PC-3 (cell line): ENCODE data around the gene PCP4L1. TPM values are rescaled to one million over a fixed set of nuclear protein-coding genes. Genes with fewer than 3 reads are reported as not detected.

Source experiments
- ATAC-seq: fragments of 200-7000 bp; cut with Tn5 transposase; 2 replicates; pipeline ENCODE4 v1.9.1; 2020; ENCODE audit warnings: mild to moderate bottlenecking, moderate library complexity
- BruUV-seq: library from RNA; stranded (reverse); fragments of 400-500 nt; replicated peaks from 2 replicates; lab custom pipeline; 2021; lab: Mats Ljungman, UMichigan
- CTCF ChIA-PET: fragments of 300-600 bp; sonication (Branson Sonifier 250); formaldehyde crosslinking; loops from one replicate; lab custom pipeline; 2022; ENCODE audit warnings: antibody characterized with exemption; lab: Charles Lee
- POLR2A ChIA-PET: fragments of 300-600 bp; sonication (Branson Sonifier 250); formaldehyde crosslinking; loops from one replicate; lab custom pipeline; 2022; ENCODE audit warnings: antibody characterized with exemption; ENCODE audit not compliant: unreplicated experiment; lab: Charles Lee
- DNase-seq: peaks from one replicate; pipeline ENCODE4 v3.0.0-alpha.2; 2015
- H2AFZ ChIP-seq: fragments of 300-600 bp; sonication (generic); 2 replicates; pipeline ENCODE4 v1.6.0; 2016; ENCODE audit warnings: antibody characterized with exemption, low read length
- H3F3A ChIP-seq: fragments of 300-600 bp; sonication (generic); one replicate; pipeline ENCODE4 v1.6.0; 2017; ENCODE audit warnings: antibody characterized with exemption, low read length, control low read depth, mild to moderate bottlenecking; ENCODE audit not compliant: unreplicated experiment
- H3K27ac ChIP-seq: fragments of 300-600 bp; sonication (generic); 2 replicates; pipeline ENCODE4 v1.5.1; 2016; ENCODE audit warnings: mild to moderate bottlenecking, low read length
- H3K27me3 ChIP-seq: fragments of 300-600 bp; sonication (generic); 2 replicates; pipeline ENCODE4 v1.6.1; 2016; ENCODE audit warnings: low read length, mixed read lengths
- H3K36me3 ChIP-seq: fragments of 300-600 bp; sonication (generic); 2 replicates; pipeline ENCODE4 v1.6.1; 2016; ENCODE audit warnings: low read depth, mixed run types, low read length, mixed read lengths
- H3K4me1 ChIP-seq: fragments of 300-600 bp; sonication (generic); 2 replicates; pipeline ENCODE4 v1.5.1; 2016; ENCODE audit warnings: low read length; ENCODE audit not compliant: insufficient read depth
- H3K4me2 ChIP-seq: fragments of 300-600 bp; sonication (generic); 2 replicates; pipeline ENCODE4 v1.6.0; 2016; ENCODE audit warnings: low read length
- H3K4me3 ChIP-seq: fragments of 300-600 bp; sonication (generic); 2 replicates; pipeline ENCODE4 v1.5.1; 2016; ENCODE audit warnings: mild to moderate bottlenecking, low read length, mixed read lengths
- H3K79me2 ChIP-seq: fragments of 300-600 bp; sonication (generic); 2 replicates; pipeline ENCODE4 v1.6.1; 2017; ENCODE audit warnings: low read length, mixed read lengths
- H3K9ac ChIP-seq: fragments of 300-600 bp; sonication (generic); 2 replicates; pipeline ENCODE4 v1.6.0; 2016; ENCODE audit warnings: mild to moderate bottlenecking, low read length
- H3K9me2 ChIP-seq: fragments of 300-600 bp; sonication (generic); replicated peaks from 2 replicates; pipeline ENCODE4 v1.6.1; 2016; ENCODE audit warnings: mixed run types, low read length, mixed read lengths
- H3K9me3 ChIP-seq: fragments of 300-600 bp; sonication (generic); 2 replicates; pipeline ENCODE4 v1.6.1; 2016; ENCODE audit warnings: low read length, mixed read lengths
- H4K20me1 ChIP-seq: fragments of 300-600 bp; sonication (generic); 2 replicates; pipeline ENCODE4 v1.6.1; 2016; ENCODE audit warnings: low read length, mixed read lengths
- CTCF ChIP-seq: fragments of 300-600 bp; sonication (generic); conservative IDR thresholded peaks from 2 replicates; pipeline ENCODE4 v1.5.1; 2017; ENCODE audit warnings: antibody characterized with exemption, low read depth, mild to moderate bottlenecking, low read length
- EZH2 ChIP-seq: fragments of 300-600 bp; sonication (generic); IDR thresholded peaks from one replicate; pipeline ENCODE4 v1.6.1; 2017; ENCODE audit warnings: antibody characterized with exemption, mild to moderate bottlenecking, low read length; ENCODE audit not compliant: unreplicated experiment
- EZH2phosphoT487 ChIP-seq: fragments of 300-600 bp; sonication (generic); IDR thresholded peaks from 2 replicates; pipeline ENCODE4 v1.6.1; 2018; ENCODE audit warnings: mild to moderate bottlenecking, antibody characterized with exemption, low read length, borderline replicate concordance
- intact Hi-C: fragments of 100-400 bp; cut with micrococcal nuclease; formaldehyde crosslinking; loops from 2 replicates; pipeline ENCODE4 v1.9.0; 2023
- total RNA-seq: library from RNA; depleted of rRNA; stranded (reverse); fragments of >200 nt; gene quantifications from 2 replicates; pipeline ENCODE4 v1.2.3, GENCODE V29; 2014

Gene PCP4L1
- total RNA-seq, 1 experiment from 2014 or later = 0.07 TPM

- Histone ChIP-seq H3K4me1 (peaks cover 26% of the 10 kb centered on the region), H4K20me1 (no peaks in the 10 kb centered on the region), H2AFZ (peak overlapping the region; percentile 70), H3F3A (no peaks in the 10 kb centered on the region), H3K36me3 (peaks cover 20% of the 10 kb centered on the region), H3K27me3 (no peaks in the 10 kb centered on the region), H3K9ac (no peak overlapping the region), H3K4me3 (no peak overlapping the region), H3K27ac (no peak overlapping the region), H3K4me2 (peak overlapping the region; percentile 38), H3K79me2 (peaks cover 16% of the 10 kb centered on the region), H3K9me2 (no peaks in the 10 kb centered on the region), H3K9me3 (no peaks in the 10 kb centered on the region)
- TF ChIP-seq CTCF (no peak), EZH2 (no peak), EZH2phosphoT487 (no peak)
- ChIA-PET CTCF (interaction anchor here (0.6 to 3.0 kb wide), 19 partner anchors 8 to 501 kb away, joined by 3 to 39 read pairs (median 9); partner anchors contain the start of genes NDUFS2, PPOX and SDHC), POLR2A (interaction anchor here (0.5 to 1.0 kb wide), 6 partner anchors 56 to 175 kb away, joined by 3 to 6 read pairs (median 4); no protein-coding TSS in a partner anchor)
- ATAC-seq (no peak; the same call in 1 of the 2 replicates), DNase-seq (no peak)
- intact Hi-C loops = loop anchor here (1.0 kb wide), 3 partner anchors 15 to 33 kb away; partner anchors contain the start of gene NDUFS2
- no TSS peak for BruUV-seq
Measured at GRCh38 chr1:161225178-161225533, 33.4 kb upstream of the PCP4L1 start.

GRCh38 chr1:161225534-161226319 lies 32.8 kb upstream of the PCP4L1 start, which contains the start of gene TOMM40L:
TSS of gene TOMM40L (plus strand) at chr1:161226060. CDS start at chr1:161226490, 430 bp downstream.
- Histone ChIP-seq H4K20me1 (no peaks in the 10 kb centered on the region), H3K4me2 (peak within 1 kb of the TSS; percentile 82), H3K9me3 (no peaks in the 10 kb centered on the region), H3K9ac (peak within 1 kb of the TSS; percentile 80), H3K4me1 (peaks cover 26% of the 10 kb centered on the region), H3K27ac (peak within 1 kb of the TSS; percentile 33), H3K36me3 (peaks cover 22% of the 10 kb centered on the region), H3K79me2 (peaks cover 16% of the 10 kb centered on the region), H2AFZ (peak within 1 kb of the TSS; percentile 85), H3K27me3 (no peaks in the 10 kb centered on the region), H3K4me3 (peak within 1 kb of the TSS; percentile 79), H3K9me2 (no peaks in the 10 kb centered on the region), H3F3A (no peaks in the 10 kb centered on the region)
- DNase-seq (peak; percentile 100), ATAC-seq (peak; percentile 89)
- intact Hi-C loops = loop anchor here (1.0 to 2.0 kb wide), 4 partner anchors 15 to 89 kb away; partner anchors contain the start of genes NDUFS2 and SDHC
- ChIA-PET CTCF (interaction anchor here (0.6 to 3.0 kb wide), 23 partner anchors 8 to 1276 kb away, joined by 3 to 39 read pairs (median 6); partner anchors contain the start of genes NDUFS2, PPOX and SDHC), POLR2A (interaction anchor here (0.5 to 1.0 kb wide), 8 partner anchors 56 to 1032 kb away, joined by 3 to 7 read pairs (median 5); no protein-coding TSS in a partner anchor)
- no TSS peak for BruUV-seq
- TF ChIP-seq CTCF (peak; percentile 75), EZH2phosphoT487 (no peak)
